GM21786 (cell line): ENCODE results near the gene ASCC1.
"Not testable (repeated sequence)": the region's sequence is repeated elsewhere in the genome, so short reads cannot be mapped to it uniquely, and the experiment has no call there.

Experiments
- ATAC-seq: cut with Tn5 transposase; IDR thresholded peaks from one replicate; pipeline ENCODE4 v1.9.1; 2021; ENCODE audit not compliant: unreplicated experiment

ASCC1 gene

DNA sequence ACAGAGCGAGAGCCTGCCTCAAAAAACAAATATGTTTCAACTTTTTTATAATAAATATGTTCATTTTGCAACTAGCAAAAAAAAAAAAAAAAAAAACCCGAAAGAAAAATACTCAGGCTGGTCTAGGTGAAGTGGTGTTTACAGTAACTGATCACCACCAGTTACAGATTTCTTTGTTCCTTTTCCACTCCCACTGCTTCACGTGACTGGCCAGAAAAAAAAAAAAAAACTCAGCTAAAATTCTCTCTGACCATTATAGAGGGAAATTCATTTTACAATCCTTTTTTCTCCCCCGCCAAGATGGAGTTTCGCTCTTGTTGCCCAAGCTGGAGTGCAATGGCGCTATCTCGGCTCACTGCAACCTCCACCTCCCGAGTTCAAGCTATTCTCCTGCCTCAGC lies 4.6 kb upstream of the ASCC1 start:
- no peak for ATAC-seq

DNA sequence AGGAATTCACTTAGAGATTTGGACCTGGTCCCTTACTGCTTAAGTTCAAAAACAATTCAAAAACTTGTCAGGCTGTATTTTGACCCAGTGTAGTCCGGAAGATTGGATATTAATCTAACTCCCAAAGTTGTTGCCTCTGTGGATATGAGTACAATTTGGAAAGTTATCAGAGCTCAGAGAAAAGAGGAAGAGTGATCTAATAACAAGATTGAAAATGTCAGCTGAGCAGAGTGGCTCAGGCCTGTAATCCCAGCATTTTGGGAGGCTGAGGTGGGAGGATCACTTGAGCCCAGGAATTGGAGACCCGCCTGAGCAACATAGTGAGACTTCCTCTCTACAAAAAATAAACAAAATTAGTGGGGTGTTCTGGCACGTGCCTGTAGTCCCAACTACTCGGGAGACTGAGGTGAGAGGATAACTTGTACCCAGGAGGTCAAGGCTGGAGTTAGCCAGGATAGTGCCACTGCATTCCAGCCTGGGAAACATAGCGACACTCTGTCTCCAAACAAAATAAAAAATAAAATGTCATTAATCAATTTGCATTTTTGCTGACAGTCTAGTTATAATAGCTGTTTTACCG lies 3.2 kb upstream of the ASCC1 start:
- no peak for ATAC-seq

DNA sequence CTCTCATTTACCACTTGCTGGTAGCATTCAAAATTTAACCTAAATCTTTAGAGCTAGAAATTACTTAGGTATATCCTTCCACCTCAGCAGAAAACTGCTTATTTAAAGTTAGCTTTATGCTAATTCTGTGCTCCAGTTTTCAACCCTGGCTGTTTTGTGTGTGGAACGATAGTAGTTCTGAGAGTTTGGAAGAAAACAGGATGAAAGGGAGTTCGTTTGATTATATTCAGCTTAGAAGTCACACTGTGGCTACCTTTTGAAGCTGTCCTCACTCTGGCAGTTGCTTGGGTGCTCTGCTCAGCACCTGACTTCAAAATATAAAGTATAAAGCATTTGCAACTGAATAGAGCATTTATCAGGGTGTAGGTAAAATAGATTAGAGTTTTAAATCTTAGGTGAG lies 2.6 kb upstream of the ASCC1 start:
- ATAC-seq = no peak

DNA sequence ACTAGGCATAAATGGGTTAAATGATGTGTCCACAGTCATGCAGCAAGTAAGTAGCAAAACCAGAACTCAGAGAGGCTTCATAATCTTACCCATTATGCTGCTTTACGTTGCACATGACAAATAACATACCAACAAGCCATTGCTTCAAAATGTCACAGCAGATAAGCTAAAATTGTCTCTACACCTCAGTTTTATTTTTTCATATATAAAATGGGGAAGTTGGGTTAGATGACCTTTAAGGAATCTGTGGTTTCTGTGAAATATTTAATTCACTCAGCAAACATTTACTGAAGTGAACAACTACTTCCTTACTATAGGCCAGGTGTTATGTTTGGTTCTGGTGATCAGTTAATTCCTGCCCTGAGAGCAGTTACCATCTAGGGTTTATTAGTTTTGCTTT lies 2.2 kb upstream of the ASCC1 start:
- no peak for ATAC-seq

DNA sequence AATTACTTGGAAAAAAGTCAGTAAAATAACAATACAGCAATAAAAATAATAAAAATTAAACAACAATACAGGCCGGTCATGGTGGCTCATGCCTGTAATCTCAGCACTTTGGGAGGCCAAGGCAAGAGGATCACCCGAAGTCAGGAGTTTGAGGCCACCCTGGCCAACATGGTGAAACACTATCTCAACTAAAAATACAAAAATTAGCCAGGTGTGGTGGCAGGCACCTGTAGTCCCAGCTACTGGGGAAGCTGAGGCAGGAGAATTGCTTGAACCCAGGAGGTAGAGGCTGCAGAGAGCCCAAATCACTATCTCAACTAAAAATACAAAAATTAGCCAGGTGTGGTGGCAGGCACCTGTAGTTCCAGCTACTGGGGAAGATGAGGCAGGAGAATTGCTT lies 4.2 kb downstream of the ASCC1 start:
- ATAC-seq = not testable (repeated sequence)

DNA sequence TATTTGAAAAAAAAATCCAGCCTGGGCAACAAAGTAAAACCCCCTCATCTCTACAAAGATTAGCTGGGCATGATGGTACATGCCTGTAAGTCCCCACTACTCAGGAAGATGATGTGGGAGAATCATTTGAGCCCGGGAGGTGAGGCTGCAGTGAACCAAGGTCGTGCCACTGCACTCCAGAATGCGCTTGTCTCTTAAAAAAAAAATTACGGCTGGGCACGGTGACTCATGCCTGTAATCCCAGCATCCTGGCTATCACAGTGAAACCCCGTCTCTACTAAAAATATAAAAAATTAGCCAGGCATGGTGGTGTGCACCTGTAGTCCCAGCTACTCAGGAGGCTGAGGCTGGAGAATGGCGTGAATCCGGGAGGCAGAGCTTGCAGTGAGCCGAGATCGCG lies 4.7 kb downstream of the ASCC1 start:
- ATAC-seq = not testable (repeated sequence)

DNA sequence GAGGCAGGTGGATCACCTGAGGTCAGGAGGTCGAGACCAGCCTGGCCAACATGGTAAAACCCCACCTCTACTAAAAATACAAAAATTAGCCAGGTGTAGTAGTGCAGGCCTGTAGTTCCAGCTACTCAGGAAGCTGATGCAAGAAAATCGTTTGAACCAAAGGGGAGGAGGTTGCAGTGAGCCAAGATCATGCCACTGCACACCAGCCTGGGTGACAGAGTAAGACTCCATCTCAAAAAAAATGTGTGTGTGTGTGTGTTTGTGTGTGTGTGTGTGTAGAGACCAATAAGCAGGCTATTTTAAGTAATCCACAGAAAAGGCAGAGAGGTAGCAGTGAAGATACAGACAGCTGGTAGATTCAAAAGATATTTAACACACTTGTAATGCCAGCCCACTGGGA lies 7.5 kb downstream of the ASCC1 start:
- ATAC-seq = not testable (repeated sequence)

DNA sequence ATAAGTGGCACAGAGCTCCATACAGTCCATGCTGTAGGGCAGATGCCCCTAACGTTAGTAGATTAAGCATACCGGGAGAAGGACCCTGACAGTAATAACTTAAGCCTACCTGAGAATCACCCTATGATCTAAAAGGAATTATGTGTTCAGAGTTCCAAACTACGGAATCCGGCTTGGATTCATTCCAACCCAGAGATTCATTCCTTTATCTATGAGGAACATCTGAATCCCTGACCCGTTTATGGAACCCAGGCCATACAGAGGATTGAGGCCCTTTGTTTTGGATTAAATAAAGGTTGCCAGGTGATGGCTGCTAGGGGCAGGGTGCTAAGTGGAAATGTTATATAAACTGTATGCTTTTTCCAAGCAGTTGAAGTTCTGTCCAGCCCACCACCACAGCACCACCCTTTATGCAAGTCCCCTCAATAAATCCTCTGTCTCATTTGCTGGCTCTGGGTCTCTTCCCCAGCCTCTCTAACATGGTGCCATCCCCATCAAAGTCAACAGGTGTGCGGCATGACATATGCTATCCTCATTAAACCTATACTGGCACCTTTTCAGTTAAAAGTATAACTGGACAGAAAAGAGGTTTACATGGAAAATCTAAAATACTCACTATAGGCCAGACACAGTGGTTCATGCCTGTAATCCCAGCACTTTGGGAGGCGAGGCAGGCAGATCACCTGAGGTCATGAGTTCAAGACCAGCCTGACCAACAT lies 9.4 kb downstream of the ASCC1 start:
- no peak for ATAC-seq

DNA sequence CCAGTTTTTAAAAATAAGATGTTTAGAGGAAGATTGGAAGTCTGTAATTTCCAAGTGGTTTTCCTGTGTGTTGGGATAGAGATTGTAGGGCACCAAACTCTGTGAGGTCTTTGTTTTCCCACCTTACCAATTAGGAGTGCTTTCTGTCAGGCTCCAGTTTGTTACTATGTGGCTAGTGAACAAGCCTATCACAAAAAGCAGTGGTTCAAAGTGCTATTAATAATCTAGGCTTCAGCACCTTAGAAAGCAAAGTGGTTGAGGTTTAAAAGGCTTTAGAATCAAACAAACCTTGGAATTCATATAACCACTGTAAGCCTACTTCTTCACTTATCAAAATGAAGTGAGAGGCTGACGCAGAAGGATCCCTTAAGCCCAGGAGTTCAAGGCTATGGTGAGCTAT lies 11.4 kb downstream of the ASCC1 start:
- ATAC-seq = no peak

DNA sequence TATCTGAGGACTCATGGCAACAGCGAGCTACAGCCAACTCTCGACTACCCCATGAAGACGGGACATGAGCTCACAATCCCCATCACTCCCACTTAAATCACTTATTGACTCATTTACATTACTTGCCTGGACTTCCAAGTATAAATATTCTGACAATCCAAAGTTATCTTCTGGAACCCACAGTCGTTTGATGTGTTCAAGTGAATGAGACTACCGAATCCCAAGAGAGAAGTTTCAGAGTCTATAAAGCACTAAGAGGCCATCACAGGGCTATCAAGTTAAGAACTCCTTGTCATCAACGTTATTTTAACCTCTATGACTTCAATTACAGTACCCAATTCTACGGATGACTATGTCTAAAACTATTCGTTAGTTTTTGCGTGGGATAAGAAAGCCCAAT lies 11.8 kb downstream of the ASCC1 start:
- ATAC-seq = no peak

DNA sequence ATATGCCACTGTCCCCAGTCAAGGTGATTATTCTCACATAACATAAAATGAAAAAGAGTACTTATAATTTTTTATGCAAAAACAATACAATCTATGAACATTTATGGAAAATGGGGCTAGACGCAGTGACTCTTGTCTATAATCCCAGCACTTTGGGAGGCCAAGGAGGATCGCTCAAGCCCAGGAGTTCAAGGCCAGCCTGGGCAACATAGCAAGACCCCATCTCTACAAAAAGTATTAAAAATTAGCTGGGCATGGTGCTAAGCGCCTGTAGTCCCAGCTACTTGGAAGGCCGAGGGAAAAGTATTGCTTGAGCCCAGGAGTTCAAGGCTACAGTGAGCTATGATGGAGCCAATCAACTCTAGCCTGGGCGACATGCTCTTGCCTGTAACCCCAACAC lies 14.8 kb downstream of the ASCC1 start:
- no peak for ATAC-seq

DNA sequence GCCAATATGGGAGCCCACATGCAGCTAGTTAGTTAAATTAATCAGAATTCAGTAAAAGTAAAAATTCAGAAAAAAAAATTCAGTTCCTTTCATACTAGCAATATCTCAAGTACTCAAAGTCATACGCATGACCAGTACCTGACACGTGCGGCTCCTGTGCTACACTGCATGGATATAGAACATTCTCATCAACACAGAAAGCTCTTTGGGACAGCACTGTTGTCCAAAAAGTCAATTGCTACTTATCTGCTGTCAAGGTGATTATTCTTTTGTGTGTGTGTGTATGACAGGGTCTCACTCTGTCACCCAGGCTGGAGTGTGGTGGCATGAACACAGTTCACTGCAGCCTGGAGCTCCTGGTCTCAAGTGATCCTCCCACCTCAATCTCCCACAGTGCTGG lies 15.2 kb downstream of the ASCC1 start:
- ATAC-seq = no peak

DNA sequence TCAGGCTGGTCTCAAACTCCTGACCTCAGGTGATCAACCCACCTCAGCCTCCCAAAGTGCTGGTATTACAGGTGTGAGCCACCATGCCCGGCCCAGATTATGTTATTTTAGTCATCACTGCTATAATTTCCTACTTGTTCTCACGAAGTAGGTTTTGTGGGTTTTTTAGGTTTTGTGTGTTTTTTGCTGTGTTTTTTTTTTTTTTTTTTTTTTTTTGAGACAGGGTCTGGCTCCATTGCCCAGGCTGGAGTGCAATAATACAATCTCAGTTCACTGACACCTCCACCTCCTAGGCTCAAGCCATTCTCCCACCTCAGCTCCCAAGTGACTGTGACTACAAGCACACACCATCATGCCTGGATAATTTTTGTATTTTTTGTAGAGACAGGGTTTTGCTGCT lies 21.1 kb downstream of the ASCC1 start:
- no peak for ATAC-seq

DNA sequence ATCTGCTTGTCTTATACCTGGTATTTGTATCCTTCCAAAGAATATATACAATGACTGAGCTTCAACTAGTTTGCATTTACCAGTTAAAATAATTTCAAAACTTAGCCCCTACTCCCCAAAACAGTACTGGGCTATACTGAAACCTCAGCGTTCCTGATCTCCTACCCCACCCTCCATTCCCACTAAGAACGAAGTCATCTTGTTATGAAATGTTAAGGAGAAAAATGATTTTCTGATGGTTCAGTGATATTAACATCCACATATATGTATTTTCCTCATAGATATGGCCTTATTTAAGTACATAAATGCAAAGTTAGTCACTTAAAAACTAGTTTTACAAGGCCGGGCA lies 29.1 kb downstream of the ASCC1 start:
- ATAC-seq = no peak

DNA sequence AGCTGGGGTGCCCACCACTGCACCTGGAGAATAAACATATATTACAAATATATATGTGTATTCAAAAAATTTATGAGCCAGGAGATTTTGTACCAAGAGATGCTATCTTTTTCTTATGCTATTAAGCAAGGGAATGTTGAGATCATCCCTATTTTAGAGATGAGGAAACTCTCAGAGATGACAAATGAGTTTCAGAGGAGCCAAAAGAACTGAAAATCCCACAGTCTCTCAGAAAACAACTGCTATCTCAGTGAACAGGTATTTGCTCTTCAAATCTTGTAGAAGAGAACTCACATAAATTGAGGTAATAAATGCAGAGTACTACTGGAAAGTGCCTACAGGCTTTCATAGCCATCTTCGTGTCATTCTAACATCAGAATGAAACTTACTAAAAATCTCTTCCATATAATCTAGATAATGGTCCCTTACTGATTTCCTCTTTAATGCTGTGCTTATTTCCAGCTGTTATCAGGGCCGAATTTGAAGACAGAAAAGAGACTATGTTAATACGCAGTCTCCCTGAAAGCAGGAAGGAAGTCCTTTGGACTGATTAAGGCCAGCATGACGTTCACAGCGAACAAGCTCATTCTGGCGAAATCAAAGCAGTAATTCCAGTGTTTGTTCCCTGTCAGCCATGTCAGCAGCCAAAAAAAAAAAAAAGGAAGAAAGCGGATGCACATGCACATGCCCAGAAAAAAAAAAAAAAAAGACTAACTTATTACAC lies 29.7 kb downstream of the ASCC1 start:
- ATAC-seq = no peak

DNA sequence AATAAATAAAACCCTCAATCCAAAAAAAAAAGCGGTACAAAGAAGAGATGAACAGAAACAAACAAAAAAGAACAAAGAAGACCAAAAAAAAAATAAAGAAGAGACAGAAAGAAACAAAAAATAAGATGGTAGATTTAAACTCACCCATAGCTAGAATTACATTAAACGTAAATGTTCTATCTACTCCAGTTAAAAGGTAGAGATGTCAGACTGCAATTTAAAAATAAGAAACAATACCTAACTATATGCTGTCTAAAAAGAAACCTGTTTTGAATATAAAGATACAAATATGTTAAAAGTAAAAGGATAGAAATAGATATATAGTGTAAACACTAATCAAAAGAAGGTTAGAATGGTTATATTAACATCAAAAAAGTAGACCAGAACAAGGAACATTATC lies 31.9 kb downstream of the ASCC1 start:
- no peak for ATAC-seq

DNA sequence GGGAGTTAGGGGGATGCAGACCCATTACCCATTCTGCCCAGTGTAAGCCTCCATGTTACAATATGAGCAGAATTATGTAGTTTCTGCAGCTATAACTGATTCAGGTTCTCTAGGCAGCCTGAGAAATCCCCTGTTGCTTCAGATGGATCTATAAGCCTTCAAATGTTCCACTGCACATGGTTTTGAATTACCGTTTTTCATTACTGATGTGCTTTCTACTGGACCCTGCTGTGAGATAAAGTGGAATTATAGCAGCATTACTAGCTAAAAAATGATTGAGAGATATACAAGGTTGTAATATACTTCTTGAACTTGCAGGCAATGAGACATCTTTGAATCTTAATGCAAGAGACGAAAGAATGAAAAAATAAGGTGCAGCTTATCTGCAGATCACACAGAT lies 38.6 kb downstream of the ASCC1 start:
- no peak for ATAC-seq

DNA sequence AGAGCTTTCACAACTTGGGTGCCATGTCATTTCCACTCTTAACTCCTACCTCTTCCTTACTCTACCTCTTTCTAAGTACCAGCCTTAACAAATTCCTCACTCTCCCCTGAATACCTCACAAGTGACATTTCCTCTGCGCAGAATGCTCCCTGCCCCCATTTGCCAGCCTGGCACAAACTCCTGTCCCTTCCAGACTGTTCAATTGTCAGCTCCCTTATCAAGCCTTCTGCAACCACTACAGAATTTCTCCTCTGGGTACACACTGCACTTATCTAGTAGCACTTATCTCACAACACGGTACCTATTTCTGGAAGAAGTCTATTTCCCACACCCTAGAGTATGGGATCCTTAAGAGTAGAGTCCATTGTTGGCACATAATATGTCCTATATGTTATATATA lies 39.4 kb downstream of the ASCC1 start:
- no peak for ATAC-seq

DNA sequence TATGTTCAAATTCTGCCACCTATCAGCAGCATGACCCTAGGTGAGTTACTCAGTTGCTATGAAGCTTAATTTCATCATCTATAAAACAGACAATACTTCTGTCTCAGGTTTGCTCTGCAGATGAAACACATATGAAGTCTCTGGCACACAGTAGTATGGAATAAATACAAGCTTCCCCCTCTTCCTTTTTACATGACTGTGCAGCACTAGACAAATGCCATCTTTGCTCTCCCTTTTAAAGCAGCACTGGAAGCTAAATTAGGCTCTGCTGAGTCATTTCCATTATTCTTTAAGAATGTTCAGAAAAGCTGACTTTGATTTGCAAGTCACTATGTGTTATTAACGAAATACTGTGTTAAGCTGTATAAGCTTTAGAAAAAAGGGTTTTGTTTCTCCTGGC lies 40.9 kb downstream of the ASCC1 start:
- no peak for ATAC-seq

DNA sequence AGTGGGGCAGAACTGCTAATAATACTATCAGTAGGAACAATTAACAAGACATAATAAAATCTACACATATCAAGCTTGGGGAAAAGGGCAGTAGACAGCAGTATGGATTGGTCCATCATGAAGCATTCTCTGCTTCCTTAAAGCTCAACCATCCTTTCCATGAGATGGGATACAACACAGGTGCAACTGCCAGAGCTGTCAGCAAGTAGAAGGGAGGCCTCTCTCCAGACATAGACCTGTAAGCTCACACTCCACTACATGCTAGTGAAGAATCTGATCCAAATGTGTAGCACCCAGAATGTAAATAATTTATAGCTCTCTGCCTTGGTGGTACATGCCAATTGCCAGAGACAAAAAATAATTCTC lies 41.8 kb downstream of the ASCC1 start:
- no peak for ATAC-seq

DNA sequence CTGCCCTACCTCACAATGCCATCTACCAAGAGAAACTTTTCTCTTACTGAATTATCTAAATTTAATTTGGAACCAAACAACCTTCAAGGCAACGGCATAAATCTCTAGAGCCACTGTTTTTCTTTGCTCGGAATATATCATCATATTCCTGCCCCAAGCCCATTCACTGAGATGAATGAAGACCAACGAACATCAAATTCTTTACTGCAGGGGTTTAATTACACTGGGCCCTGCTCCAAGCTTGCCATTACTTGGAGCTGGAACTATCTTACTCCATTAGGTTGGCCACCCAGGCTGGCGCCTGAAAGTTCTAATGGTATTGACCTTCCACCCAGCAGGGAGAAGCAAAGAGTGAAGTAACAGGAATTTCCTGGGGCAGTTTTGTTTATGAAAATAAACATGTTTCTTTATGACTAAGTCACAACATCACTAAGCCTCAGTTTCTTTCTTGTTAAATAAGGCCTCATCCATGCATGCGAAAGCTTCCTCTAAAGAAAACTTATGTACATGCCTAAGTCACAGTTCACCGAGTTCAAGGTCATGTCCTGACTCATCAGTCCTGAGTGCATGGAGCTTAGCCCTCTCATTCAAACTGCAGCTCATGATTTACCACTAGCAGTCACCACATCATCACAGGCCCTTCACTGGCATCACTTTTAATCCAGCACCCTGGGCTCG lies 42.3 kb downstream of the ASCC1 start:
- ATAC-seq = peak; percentile 47

DNA sequence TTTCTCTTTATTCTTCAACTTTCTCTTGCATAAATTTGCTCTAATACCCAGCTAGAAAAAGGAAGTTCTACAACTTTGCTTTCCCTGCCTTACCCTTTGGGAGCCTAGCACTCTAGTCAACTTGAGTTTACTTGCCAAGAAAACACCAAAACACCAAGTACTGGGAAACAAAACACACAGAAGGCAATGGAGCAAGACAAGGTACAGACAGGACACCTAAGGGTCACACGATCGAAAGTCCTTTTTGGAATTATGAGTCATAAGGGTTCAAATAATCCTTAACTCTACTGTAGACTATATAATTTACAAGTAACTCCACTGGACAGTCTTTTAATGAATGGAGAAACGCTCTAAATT lies 42.8 kb downstream of the ASCC1 start:
- ATAC-seq = no peak
